Stimulated activated naive CD8-positive, alpha-beta T cell treated with anti-CD3 and anti-CD28 coated beads, Interleukin-15, Interleukin-2, amounts not matched to agents 100 ng/mL and 50 ng/mL, for 24 hours (primary cell): ENCODE measurements around the gene AK3.
A peak's percentile ranks its signal among the peaks of the same experiment; 100 is the strongest.

ENCODE experiments used
- H3K27ac Mint-ChIP-seq: one replicate; pipeline ENCODE4 v1.8.0; 2021; ENCODE audit warnings: mild to moderate bottlenecking, mixed read lengths
- H3K27me3 Mint-ChIP-seq: one replicate; pipeline ENCODE4 v1.8.0; 2021; ENCODE audit warnings: mixed read lengths
- H3K36me3 Mint-ChIP-seq: one replicate; pipeline ENCODE4 v1.8.0; 2021; ENCODE audit warnings: low read depth, mixed read lengths
- H3K4me1 Mint-ChIP-seq: one replicate; pipeline ENCODE4 v1.8.0; 2021; ENCODE audit warnings: low read depth, mixed read lengths
- H3K4me3 Mint-ChIP-seq: one replicate; pipeline ENCODE4 v1.8.0; 2021; ENCODE audit warnings: mild to moderate bottlenecking, mixed read lengths
- H3K9me3 Mint-ChIP-seq: one replicate; pipeline ENCODE4 v1.8.0; 2021; ENCODE audit warnings: mixed read lengths

The AK3 gene

DNA sequence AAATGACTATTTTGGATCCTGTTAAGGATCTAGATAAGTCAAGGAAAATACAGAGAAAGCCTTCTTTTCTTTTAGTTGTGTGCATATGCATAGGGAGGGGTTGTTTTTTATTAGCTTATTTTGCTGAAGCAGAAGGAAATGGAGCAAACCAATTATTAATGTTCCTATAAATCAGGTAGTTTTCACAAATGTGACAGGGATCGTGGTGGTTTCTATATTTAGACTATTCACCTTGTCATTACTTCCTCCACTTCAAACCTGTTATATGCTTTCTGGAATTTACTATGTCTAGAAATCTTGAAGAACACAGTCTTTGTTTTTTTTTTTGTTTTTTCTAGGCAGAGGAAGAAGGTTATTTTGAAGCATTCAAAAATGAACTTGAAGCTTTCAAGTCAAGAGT is 39.5 kb downstream of the AK3 start:
- H3K4me3 Mint-ChIP-seq = no peak overlapping the region
- peaks cover 15% of the 10 kb centered on the region for H3K4me1 Mint-ChIP-seq
- no peak overlapping the region for H3K27ac Mint-ChIP-seq
- no peaks in the 10 kb centered on the region for H3K9me3 Mint-ChIP-seq
- peaks cover 68% of the 10 kb centered on the region for H3K36me3 Mint-ChIP-seq
- no peaks in the 10 kb centered on the region for H3K27me3 Mint-ChIP-seq

DNA sequence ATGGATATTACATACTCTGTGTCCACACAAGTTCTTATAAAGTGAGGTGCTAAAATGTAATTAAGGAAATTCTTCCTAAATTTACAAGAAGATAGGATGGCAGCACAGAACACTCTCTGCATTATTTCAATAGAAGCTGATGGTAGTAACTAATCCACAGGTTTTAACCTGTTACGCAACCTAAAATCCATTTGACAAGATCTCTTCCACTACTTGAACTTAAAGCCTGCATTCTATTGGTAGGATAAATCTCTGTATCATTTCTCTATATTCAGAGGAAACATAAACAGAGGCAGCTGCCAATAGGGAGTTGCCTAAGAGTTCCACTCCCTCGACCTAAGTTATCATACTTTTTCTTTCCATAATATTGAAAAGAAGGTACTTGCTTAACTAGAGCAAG is 40.1 kb downstream of the AK3 start:
- Mint-ChIP-seq H3K36me3 (peaks cover 70% of the 10 kb centered on the region), H3K9me3 (no peaks in the 10 kb centered on the region), H3K4me1 (peaks cover 19% of the 10 kb centered on the region), H3K27me3 (no peaks in the 10 kb centered on the region), H3K4me3 (no peak overlapping the region), H3K27ac (no peak overlapping the region)

DNA sequence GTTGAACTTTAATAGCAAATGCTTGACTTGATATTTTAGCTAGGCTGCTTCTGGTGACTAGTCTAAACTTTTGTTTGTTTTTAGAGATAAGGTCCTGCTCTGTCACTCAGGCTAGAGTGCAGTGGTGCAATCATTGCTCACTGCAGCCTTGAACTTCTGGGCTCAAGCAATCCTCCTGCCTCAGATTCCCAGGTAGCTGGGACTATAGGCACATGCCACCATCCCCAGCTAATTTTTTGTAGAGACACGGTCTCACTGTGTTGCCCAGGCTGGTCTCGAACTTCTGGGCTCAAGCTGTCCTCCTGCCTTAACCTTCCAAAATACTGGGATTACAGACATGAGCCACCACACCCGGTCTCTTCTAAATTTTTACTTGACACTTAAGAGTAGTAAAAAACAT is 40.9 kb downstream of the AK3 start:
- no peak overlapping the region for H3K27ac Mint-ChIP-seq
- H3K27me3 Mint-ChIP-seq = no peaks in the 10 kb centered on the region
- peaks cover 20% of the 10 kb centered on the region for H3K4me1 Mint-ChIP-seq
- no peaks in the 10 kb centered on the region for H3K9me3 Mint-ChIP-seq
- no peak overlapping the region for H3K4me3 Mint-ChIP-seq
- H3K36me3 Mint-ChIP-seq = peaks cover 67% of the 10 kb centered on the region

DNA sequence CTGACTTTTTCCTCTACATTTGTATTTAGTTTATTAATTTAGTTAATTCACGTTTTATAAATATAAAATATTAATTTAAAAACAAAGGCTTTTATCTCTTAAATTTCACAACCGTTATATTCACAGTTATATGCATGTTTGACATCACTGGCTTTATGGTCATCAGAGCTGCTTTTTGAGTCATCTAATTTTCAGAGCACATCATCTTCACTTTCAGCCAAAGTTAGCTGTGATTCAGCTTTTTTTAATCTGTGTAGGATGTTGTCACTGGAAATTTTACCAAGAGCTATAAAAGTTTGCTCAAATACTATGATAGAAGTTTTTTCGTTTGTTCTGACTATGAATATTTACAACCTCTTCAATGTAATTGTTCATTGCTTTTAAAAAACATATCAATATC is 49.2 kb downstream of the AK3 start:
- Mint-ChIP-seq H3K4me1 (peaks cover 39% of the 10 kb centered on the region), H3K27me3 (no peaks in the 10 kb centered on the region), H3K36me3 (peaks cover 45% of the 10 kb centered on the region), H3K27ac (no peak overlapping the region), H3K4me3 (no peak overlapping the region), H3K9me3 (no peaks in the 10 kb centered on the region)

DNA sequence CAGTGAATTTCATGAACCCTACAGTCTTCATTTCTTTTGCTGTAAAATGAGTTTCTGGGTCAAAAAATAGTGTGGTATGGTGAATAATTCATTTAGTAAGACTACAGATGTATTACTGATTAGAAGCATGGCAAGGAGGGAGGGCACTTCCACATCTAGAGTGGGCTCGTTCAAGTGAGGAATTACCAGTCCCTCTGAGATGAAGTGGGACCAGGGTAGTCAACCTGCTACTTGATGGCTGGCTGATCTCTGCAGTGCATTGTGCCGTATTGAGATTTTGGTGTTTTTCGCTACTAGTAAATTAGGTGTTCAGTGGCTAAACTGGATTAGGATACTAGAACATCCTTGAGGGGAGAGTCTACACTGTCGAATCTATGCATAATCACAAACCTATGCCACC is 50.9 kb downstream of the AK3 start:
- Mint-ChIP-seq H3K27ac (peak overlapping the region; percentile 80), H3K27me3 (no peaks in the 10 kb centered on the region), H3K9me3 (no peaks in the 10 kb centered on the region), H3K4me3 (no peak overlapping the region), H3K36me3 (peaks cover 52% of the 10 kb centered on the region), H3K4me1 (peaks cover 41% of the 10 kb centered on the region)

DNA sequence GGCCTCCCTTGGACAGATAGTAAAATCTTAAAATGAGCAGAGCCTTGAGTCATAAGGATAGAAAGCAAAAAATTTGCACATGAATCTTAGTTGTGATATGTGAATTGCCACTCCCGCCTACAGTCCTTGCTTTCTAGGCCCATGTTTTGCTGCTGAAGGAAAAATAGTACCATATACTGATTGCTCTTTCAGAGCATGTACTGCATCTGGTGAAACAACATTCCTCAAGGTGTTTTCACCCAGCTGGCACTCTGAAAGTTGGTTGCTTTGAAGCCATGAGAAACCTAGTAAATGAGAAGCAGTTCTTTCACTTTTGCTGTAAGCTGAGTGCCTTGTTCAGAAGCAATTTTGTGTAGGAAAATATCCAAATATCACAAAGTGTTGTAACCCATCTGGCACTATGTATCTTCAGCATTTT is 51.3 kb downstream of the AK3 start:
- peak overlapping the region; percentile 80 for H3K27ac Mint-ChIP-seq
- peaks cover 56% of the 10 kb centered on the region for H3K36me3 Mint-ChIP-seq
- H3K27me3 Mint-ChIP-seq = no peaks in the 10 kb centered on the region
- H3K4me3 Mint-ChIP-seq = no peak overlapping the region
- peaks cover 41% of the 10 kb centered on the region for H3K4me1 Mint-ChIP-seq
- H3K9me3 Mint-ChIP-seq = no peaks in the 10 kb centered on the region

DNA sequence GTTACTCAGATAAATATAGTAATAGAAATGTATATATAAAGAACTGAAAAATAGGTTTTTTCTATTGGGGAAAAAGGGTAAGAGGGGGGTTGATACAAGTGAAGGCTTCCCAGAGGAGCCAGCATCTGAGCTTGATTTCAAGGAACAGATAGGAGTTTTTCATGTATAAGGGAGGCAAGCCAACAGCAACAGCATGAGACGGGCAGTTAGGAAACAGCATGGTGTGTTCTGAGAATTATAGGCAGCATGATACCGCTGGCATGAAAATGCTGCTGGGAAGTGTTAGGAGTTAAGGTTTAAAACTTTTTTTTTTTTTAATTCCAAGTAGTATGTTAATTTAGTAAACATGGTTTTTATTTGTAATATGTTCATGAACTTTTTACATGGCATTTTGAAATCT is 52.0 kb downstream of the AK3 start:
- peaks cover 41% of the 10 kb centered on the region for H3K4me1 Mint-ChIP-seq
- H3K27ac Mint-ChIP-seq = no peak overlapping the region
- no peak overlapping the region for H3K4me3 Mint-ChIP-seq
- no peaks in the 10 kb centered on the region for H3K9me3 Mint-ChIP-seq
- H3K36me3 Mint-ChIP-seq = peaks cover 51% of the 10 kb centered on the region
- no peaks in the 10 kb centered on the region for H3K27me3 Mint-ChIP-seq

DNA sequence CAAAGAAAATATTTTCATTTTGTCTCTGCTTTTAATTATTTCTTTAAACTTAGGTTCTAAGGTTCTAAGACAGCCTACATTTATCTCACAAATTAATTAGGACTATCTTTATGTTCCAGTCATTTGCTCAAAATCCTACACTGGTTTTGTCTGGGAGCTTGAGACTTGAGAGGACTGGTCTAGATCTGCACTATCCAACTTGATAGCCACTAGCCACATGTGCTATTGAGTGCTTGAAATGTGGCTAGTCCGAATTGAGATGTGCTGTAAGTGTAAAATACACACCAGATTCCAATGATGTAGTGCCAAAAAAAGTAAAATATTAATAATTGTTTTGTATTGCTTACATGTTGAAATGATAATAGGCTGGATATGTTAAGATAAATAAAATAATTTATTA is 54.4 kb downstream of the AK3 start:
- no peak overlapping the region for H3K27ac Mint-ChIP-seq
- H3K4me1 Mint-ChIP-seq = peaks cover 43% of the 10 kb centered on the region
- H3K36me3 Mint-ChIP-seq = peaks cover 53% of the 10 kb centered on the region
- H3K9me3 Mint-ChIP-seq = no peaks in the 10 kb centered on the region
- no peak overlapping the region for H3K4me3 Mint-ChIP-seq
- no peaks in the 10 kb centered on the region for H3K27me3 Mint-ChIP-seq

DNA sequence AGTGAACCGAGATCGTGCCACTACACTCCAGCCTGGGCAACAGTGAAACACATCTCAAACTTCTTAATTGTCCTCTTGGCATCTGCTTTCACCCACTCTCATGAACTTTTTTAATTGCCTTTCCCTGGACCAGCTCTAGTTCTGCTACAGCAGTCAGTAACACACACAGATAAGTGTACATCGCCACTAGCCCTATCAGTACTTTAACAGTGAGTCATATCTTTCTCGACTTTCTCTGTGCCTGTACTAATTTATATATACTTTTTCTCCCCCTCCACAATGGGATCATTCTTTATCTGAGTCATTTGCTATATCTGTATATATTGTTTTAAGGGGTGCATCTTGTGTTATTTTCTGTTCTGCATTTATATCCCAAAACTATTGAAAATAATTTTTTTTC is 54.9 kb downstream of the AK3 start:
- H3K27me3 Mint-ChIP-seq = no peaks in the 10 kb centered on the region
- no peaks in the 10 kb centered on the region for H3K9me3 Mint-ChIP-seq
- peak overlapping the region; percentile 8 for H3K27ac Mint-ChIP-seq
- no peak overlapping the region for H3K4me3 Mint-ChIP-seq
- H3K4me1 Mint-ChIP-seq = peaks cover 39% of the 10 kb centered on the region
- peaks cover 48% of the 10 kb centered on the region for H3K36me3 Mint-ChIP-seq

DNA sequence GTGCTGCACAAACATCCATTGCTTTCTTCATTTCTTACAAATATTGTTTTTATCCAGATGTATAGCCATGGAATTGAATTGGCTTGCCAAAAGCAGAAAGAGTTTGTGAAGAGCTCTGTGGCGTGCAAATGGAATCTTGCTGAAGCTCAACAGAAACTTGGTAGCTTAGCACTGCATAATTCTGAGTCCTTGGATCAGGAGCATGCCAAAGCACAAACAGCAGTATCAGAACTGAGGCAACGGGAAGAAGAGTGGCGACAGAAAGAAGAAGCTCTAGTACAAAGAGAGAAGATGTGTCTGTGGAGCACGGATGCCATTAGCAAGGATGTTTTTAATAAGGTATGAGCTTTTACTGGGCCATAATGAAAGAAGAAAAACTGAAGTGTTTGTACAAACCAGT is 56.2 kb downstream of the AK3 start:
- Mint-ChIP-seq H3K4me1 (peaks cover 26% of the 10 kb centered on the region), H3K27ac (no peak overlapping the region)

DNA sequence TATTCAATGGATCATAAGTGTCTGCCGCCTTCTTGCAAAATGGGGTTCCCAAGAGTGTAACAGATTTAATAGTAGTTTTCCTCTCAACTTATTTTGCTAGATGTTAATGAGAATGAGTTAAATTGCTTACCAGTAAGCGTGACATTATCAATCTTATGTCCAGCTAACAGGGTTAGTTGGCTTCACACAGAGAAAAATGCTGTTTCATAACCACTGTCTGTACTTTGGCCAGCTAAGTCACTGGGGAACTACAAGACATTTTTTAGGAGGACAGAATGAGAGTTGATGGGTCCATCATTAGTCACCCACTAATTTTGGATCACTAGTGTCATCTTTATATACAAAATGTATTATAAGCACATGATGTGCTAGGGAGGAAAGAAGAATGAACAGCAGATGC is 60.3 kb downstream of the AK3 start:
- no peak overlapping the region for H3K4me3 Mint-ChIP-seq
- no peak overlapping the region for H3K27ac Mint-ChIP-seq
- H3K9me3 Mint-ChIP-seq = no peaks in the 10 kb centered on the region
- peaks cover 8% of the 10 kb centered on the region for H3K4me1 Mint-ChIP-seq
- peaks cover 17% of the 10 kb centered on the region for H3K36me3 Mint-ChIP-seq
- no peaks in the 10 kb centered on the region for H3K27me3 Mint-ChIP-seq

More for the DNA sequence above, 56.2 kb downstream of the AK3 start:
- no peak overlapping the region for H3K4me3 Mint-ChIP-seq
- H3K36me3 Mint-ChIP-seq = peaks cover 35% of the 10 kb centered on the region
- H3K27me3 Mint-ChIP-seq = no peaks in the 10 kb centered on the region
- H3K9me3 Mint-ChIP-seq = no peaks in the 10 kb centered on the region

DNA sequence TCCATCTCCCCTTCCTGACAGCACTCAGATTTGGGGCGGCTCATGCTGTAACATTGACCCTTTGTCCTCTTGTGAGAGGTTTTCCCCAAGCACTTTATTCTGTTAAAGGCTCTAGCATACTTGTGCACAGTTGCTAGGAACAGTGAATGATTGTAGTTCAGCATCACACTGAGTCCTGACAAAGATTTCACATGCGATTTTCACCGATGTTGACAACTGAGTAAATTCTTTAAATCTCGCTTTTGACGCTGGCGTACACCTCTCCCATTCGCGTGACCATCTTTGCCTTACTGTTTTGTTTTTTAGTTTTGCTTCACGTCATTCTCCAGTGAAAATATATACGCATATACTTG is 60.9 kb downstream of the AK3 start:
- H3K27me3 Mint-ChIP-seq = no peaks in the 10 kb centered on the region
- peaks cover 13% of the 10 kb centered on the region for H3K36me3 Mint-ChIP-seq
- no peaks in the 10 kb centered on the region for H3K9me3 Mint-ChIP-seq
- no peak overlapping the region for H3K27ac Mint-ChIP-seq
- H3K4me1 Mint-ChIP-seq = peaks cover 8% of the 10 kb centered on the region
- H3K4me3 Mint-ChIP-seq = no peak overlapping the region

DNA sequence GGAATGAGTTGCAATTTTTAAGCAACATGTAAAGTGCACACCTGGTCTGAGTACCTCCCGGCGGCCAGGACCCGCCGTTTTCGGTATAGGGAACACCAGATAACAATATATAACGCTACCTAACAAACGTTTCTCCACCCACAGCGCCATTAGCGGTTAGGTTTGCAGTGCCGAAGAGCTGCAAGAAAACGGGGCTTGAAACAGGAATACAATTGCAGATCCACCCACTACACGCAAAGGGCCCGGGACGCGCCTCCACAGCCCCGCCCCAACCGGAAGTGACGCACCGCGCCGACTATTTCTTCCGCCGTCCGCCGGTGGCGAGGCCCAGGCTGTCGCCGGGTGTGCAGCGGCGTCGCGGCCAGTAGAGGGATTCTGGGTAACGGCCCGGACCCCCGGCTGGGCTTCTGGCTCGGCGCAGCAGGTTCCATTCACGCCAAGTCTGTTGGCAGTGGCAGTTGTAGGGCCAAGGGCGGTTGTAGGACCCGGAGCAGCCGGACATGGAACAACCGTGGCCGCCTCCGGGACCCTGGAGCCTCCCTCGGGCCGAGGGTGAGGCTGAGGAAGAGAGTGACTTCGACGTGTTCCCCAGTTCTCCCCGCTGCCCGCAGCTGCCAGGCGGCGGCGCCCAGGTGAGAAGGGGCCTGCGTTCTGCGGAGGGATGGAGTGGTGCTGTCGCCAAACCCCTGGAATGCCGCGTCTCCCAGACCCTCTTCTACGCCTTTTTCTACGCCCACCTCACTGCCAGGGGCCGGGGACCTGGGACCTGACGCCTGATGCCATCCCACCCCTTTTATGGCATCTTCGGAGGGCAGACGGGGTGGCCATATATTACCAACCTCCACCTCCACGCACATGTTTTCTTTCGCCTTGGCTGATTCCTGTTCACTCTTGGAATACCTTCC is 61.5 kb downstream of the AK3 start, which contains the start of gene CDC37L1:
Gene CDC37L1 (plus strand): TSS at position 302 of the 905 bp plus-strand sequence. CDS start 199 bp downstream, at position 501.
- no peak within 1 kb of the TSS for H3K4me3 Mint-ChIP-seq
- no peaks in the 10 kb centered on the region for H3K9me3 Mint-ChIP-seq
- no peaks in the 10 kb centered on the region for H3K27me3 Mint-ChIP-seq
- H3K36me3 Mint-ChIP-seq = peaks cover 7% of the 10 kb centered on the region
- H3K4me1 Mint-ChIP-seq = peaks cover 8% of the 10 kb centered on the region
- no peak within 1 kb of the TSS for H3K27ac Mint-ChIP-seq

DNA sequence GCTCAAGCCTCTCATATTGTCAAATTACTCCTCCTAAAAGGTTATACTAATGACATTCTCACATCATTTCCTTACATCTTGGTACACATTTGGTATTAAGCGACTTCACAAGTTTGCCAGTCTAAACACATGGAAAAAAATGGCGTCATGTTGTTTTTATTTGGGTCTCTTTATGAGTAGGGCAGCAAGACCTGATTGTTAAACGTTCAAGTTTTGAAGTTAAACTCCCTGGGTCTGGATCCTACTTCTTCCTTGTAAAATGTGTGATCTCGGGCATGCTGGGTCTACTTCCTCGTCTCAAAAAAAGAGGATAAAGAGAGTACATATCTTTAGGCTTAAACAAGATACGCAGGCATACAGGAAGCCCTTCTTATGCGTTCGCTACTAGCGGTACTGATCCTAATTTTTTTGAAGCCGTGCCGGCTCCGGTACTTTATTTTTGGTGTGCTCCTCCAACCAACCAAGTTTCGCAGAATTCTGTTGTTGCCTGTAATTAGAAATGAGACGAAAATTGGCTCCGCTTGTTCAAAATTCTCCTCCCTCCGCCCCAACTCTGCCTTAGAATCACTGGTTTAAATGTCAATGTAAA is 62.2 kb downstream of the AK3 start:
- Mint-ChIP-seq H3K36me3 (peaks cover 7% of the 10 kb centered on the region), H3K27me3 (no peaks in the 10 kb centered on the region), H3K27ac (no peak overlapping the region), H3K4me1 (peaks cover 8% of the 10 kb centered on the region), H3K9me3 (no peaks in the 10 kb centered on the region), H3K4me3 (no peak overlapping the region)

DNA sequence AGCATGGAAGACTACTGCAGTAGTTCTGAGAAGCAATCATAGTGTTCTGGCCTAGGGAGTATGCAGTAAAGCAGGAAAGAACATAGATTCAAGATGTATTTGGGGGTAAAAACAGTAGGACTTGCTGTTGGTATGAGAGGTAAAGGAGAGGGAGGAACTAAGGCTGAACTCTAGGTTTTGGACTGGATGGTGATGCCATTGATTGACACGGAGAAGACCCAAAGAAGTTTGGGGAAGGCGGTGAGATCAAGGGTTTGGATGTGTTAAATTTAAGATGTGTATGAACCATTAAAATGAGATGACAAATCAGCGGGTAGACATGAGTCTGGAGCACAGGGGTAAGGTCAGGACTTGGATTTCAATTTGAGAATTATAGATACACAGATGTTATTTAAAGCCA is 63.6 kb downstream of the AK3 start:
- no peak overlapping the region for H3K4me3 Mint-ChIP-seq
- H3K27me3 Mint-ChIP-seq = no peaks in the 10 kb centered on the region
- H3K9me3 Mint-ChIP-seq = no peaks in the 10 kb centered on the region
- H3K36me3 Mint-ChIP-seq = no peaks in the 10 kb centered on the region
- no peaks in the 10 kb centered on the region for H3K4me1 Mint-ChIP-seq
- H3K27ac Mint-ChIP-seq = no peak overlapping the region
